Measurements from ENCODE around the gene PAF1.

GRCh38 chr19:39401070-39401548 is 10.2 kb upstream of the PAF1 start:
- TF ChIP-seq YY1 (IDR thresholded peaks at IDR 0.05; ENCODE audit: insufficient read depth, insufficient read length) (no peak), ZNF274 (IDR thresholded peaks at IDR 0.05; ENCODE audit: low read depth, low read length) (no peak)
